GM21576 (cell line): Measurements from ENCODE around the gene MEIS1.

Experiments
- ATAC-seq: cut with Tn5 transposase; IDR thresholded peaks from one replicate; pipeline ENCODE4 v1.9.1; 2021; ENCODE audit warnings: mild to moderate bottlenecking, moderate library complexity; ENCODE audit not compliant: unreplicated experiment

Gene MEIS1

GRCh38 chr2:66531567-66531966, 96.6 kb downstream of the MEIS1 start:
- no peak for ATAC-seq

GRCh38 chr2:66532972-66533868, 98.3 kb downstream of the MEIS1 start:
- ATAC-seq, result no peak

- no peak for ATAC-seq
Measured at GRCh38 chr2:66534461-66534860, 99.5 kb downstream of the MEIS1 start.

- no peak for ATAC-seq
Measured at GRCh38 chr2:66535574-66536289, 100.8 kb downstream of the MEIS1 start.

- ATAC-seq, result no peak
Measured at GRCh38 chr2:66536290-66536673, 101.4 kb downstream of the MEIS1 start.

GRCh38 chr2:66536997-66537396, 102.1 kb downstream of the MEIS1 start:
- ATAC-seq, result no peak

- ATAC-seq, result no peak
Measured at GRCh38 chr2:66538291-66538690, 103.4 kb downstream of the MEIS1 start.

- no peak for ATAC-seq
Measured at GRCh38 chr2:66539452-66539851, 104.5 kb downstream of the MEIS1 start.

- ATAC-seq, result no peak
Measured at GRCh38 chr2:66541646-66542045, 106.7 kb downstream of the MEIS1 start.

- no peak for ATAC-seq
Measured at GRCh38 chr2:66543257-66543767, 108.4 kb downstream of the MEIS1 start.

GRCh38 chr2:66544258-66544657, 109.3 kb downstream of the MEIS1 start:
- ATAC-seq, result no peak

- no peak for ATAC-seq
Measured at GRCh38 chr2:66545258-66545657, 110.3 kb downstream of the MEIS1 start.

- ATAC-seq, result no peak
Measured at GRCh38 chr2:66547118-66547517, 112.2 kb downstream of the MEIS1 start.

- ATAC-seq, result no peak
Measured at GRCh38 chr2:66547887-66548286, 113.0 kb downstream of the MEIS1 start.

- ATAC-seq, result no peak
Measured at GRCh38 chr2:66548422-66548821, 113.5 kb downstream of the MEIS1 start.

GRCh38 chr2:66550826-66551225, 115.9 kb downstream of the MEIS1 start:
- ATAC-seq, result no peak

GRCh38 chr2:66553370-66553769, 118.4 kb downstream of the MEIS1 start:
- ATAC-seq, result no peak

GRCh38 chr2:66555091-66555490, 120.2 kb downstream of the MEIS1 start:
- ATAC-seq, result no peak

- no peak for ATAC-seq
Measured at GRCh38 chr2:66555501-66556324, 120.8 kb downstream of the MEIS1 start.

- ATAC-seq, result no peak
Measured at GRCh38 chr2:66559672-66560071, 124.7 kb downstream of the MEIS1 start.

GRCh38 chr2:66560683-66561082, 125.8 kb downstream of the MEIS1 start:
- ATAC-seq, result no peak
